Activated CD8-positive, alpha-beta T cell treated with anti-CD3 and anti-CD28 coated beads for 36 hours (primary cell): ENCODE results near the gene MCTP2. TPM values are rescaled to one million over a fixed set of nuclear protein-coding genes. Genes with fewer than 3 reads are reported as not detected.
"Not testable (repeated sequence)": the region's sequence is repeated elsewhere in the genome, so short reads cannot be mapped to it uniquely, and the experiment has no call there.

Experiments
- ATAC-seq: fragments of 200-7000 bp; cut with Tn5 transposase; one replicate; pipeline ENCODE4 v1.10.0; 2021; ENCODE audit warnings: mild to moderate bottlenecking, moderate library complexity
- CTCF ChIA-PET: fragments of 350-600 bp; sonication (Branson Sonifier 250); formaldehyde crosslinking; loops from one replicate; lab custom pipeline; 2021; ENCODE audit warnings: antibody characterized with exemption; lab: Charles Lee
- POLR2A ChIA-PET: fragments of 350-600 bp; sonication (Branson Sonifier 250); formaldehyde crosslinking; loops from one replicate; lab custom pipeline; 2021; ENCODE audit warnings: antibody characterized with exemption; lab: Charles Lee
- DNase-seq: peaks from one replicate; pipeline ENCODE4 v3.0.0-alpha.2; 2020
- H3K27ac Mint-ChIP-seq: one replicate; pipeline ENCODE4 v1.8.0; 2021; ENCODE audit warnings: mild to moderate bottlenecking, mixed read lengths
- H3K27me3 Mint-ChIP-seq: one replicate; pipeline ENCODE4 v1.8.0; 2021; ENCODE audit warnings: mixed read lengths
- H3K36me3 Mint-ChIP-seq: one replicate; pipeline ENCODE4 v1.8.0; 2021; ENCODE audit warnings: low read depth, mixed read lengths
- H3K4me1 Mint-ChIP-seq: one replicate; pipeline ENCODE4 v1.8.0; 2021; ENCODE audit warnings: low read depth, mixed read lengths
- H3K4me3 Mint-ChIP-seq: one replicate; pipeline ENCODE4 v1.8.0; 2021; ENCODE audit warnings: mild to moderate bottlenecking, moderate library complexity, mixed read lengths
- H3K9me3 Mint-ChIP-seq: one replicate; pipeline ENCODE4 v1.8.0; 2021; ENCODE audit warnings: mixed read lengths
- intact Hi-C: fragments of 100-400 bp; cut with micrococcal nuclease; formaldehyde crosslinking; loops from one replicate; pipeline ENCODE4 v1.10.0; 2022
- total RNA-seq, 2 experiments: library from RNA; stranded (reverse); gene quantifications; one replicate each; pipeline ENCODE4 v1.2.3, GENCODE V29; 2021
- TF ChIP-seq, protein P1 (sequence below): fragments of 200-600 bp; IDR thresholded peaks from one replicate; pipeline ENCODE4 v1.8.0; 2022; ENCODE audit warnings: antibody characterized with exemption, mild to moderate bottlenecking

Gene MCTP2
- total RNA-seq, 2 experiments from 2014 or later = 16.2 to 18.3 TPM

DNA sequence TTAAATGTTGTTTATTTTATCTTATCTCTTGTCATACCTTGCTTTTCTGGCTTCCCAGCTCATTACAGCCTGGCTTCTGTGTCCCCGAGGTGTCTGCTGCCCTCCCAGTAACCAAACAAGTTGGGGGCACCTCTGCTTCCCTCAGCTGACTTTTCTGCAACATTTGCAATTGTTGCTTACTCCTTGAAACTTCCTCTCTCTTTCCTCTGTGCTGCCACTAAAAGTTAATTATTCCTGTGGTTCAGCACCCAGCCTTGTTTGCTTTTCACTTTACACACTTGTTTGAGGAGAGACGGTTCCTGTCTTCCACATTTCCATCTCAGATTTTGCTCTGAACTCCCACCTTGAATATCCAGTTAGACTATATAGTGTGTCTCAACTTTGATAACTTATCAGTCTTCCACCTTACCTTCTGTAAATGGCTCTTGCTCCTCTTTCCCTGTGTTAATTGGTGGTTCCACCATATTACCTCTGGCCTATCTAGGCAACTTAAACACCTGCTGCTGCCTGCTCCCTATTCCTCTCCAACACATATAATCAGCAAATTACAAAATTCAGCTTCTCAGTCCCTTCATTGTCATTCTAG lies 21.6 kb downstream of the MCTP2 start:
- Mint-ChIP-seq H3K9me3 (peaks cover 3% of the 10 kb centered on the region), H3K27me3 (no peaks in the 10 kb centered on the region), H3K4me1 (peaks cover 45% of the 10 kb centered on the region), H3K36me3 (peaks cover 20% of the 10 kb centered on the region), H3K27ac (no peak overlapping the region), H3K4me3 (no peak overlapping the region)
- DNase-seq (no peak), ATAC-seq (no peak)
- TF ChIP-seq, protein P1, sequence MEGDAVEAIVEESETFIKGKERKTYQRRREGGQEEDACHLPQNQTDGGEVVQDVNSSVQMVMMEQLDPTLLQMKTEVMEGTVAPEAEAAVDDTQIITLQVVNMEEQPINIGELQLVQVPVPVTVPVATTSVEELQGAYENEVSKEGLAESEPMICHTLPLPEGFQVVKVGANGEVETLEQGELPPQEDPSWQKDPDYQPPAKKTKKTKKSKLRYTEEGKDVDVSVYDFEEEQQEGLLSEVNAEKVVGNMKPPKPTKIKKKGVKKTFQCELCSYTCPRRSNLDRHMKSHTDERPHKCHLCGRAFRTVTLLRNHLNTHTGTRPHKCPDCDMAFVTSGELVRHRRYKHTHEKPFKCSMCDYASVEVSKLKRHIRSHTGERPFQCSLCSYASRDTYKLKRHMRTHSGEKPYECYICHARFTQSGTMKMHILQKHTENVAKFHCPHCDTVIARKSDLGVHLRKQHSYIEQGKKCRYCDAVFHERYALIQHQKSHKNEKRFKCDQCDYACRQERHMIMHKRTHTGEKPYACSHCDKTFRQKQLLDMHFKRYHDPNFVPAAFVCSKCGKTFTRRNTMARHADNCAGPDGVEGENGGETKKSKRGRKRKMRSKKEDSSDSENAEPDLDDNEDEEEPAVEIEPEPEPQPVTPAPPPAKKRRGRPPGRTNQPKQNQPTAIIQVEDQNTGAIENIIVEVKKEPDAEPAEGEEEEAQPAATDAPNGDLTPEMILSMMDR = no peak
- CTCF ChIA-PET = interaction anchor here (0.8 to 1.6 kb wide), 4 partner anchors 15 to 71 kb away, joined by 3 to 6 read pairs (median 4); no protein-coding TSS in a partner anchor
- intact Hi-C loops = no loop called here
- POLR2A ChIA-PET = interaction anchor here (1.2 to 1.6 kb wide), 3 partner anchors 15 to 54 kb away, joined by 3 to 4 read pairs (median 4); no protein-coding TSS in a partner anchor

DNA sequence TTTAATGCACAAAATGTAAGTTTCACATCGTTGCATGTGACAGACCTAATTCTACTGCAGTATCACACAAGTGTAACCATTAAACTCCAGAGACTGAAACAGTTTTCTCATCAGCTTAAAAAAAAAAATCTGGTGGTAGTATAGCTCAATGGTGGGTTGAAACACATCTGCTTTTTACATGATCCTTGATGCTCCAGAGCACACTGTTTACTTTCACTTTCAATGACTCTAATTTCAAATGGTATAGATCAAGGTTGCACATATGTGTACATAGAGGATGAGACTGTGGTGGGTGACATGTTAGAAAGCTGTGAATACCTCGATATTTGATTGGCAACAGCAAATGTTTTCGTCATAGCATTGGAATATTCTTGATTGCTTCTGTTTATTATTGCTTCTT lies 22.4 kb downstream of the MCTP2 start:
- intact Hi-C loops = no loop called here
- peaks cover 3% of the 10 kb centered on the region for H3K9me3 Mint-ChIP-seq
- peaks cover 48% of the 10 kb centered on the region for H3K4me1 Mint-ChIP-seq
- ATAC-seq (peak; percentile 79), DNase-seq (no peak)
- CTCF ChIA-PET = interaction anchor here (0.8 to 1.6 kb wide), 4 partner anchors 12 to 70 kb away, joined by 3 to 6 read pairs (median 4); no protein-coding TSS in a partner anchor
- TF ChIP-seq, protein P1 = no peak
- H3K4me3 Mint-ChIP-seq = no peak overlapping the region
- no peaks in the 10 kb centered on the region for H3K27me3 Mint-ChIP-seq
- peaks cover 20% of the 10 kb centered on the region for H3K36me3 Mint-ChIP-seq
- H3K27ac Mint-ChIP-seq = no peak overlapping the region
- POLR2A ChIA-PET = interaction anchor here (1.1 to 1.6 kb wide), 4 partner anchors 16 to 53 kb away, joined by 3 to 4 read pairs (median 4); no protein-coding TSS in a partner anchor

GRCh38 chr15:94255540-94255939 lies 24.2 kb downstream of the MCTP2 start:
- H3K36me3 Mint-ChIP-seq = peaks cover 16% of the 10 kb centered on the region
- no peaks in the 10 kb centered on the region for H3K27me3 Mint-ChIP-seq
- peaks cover 56% of the 10 kb centered on the region for H3K4me1 Mint-ChIP-seq
- no peak overlapping the region for H3K27ac Mint-ChIP-seq
- H3K9me3 Mint-ChIP-seq = peaks cover 3% of the 10 kb centered on the region
- DNase-seq = no peak
- ATAC-seq = no peak
- intact Hi-C loops = no loop called here
- ChIA-PET POLR2A (no interaction called here), CTCF (interaction anchor here (1.4 kb wide), 1 partner anchor 91 kb away, joined by 5 read pairs; no protein-coding TSS in a partner anchor)
- TF ChIP-seq, protein P1 = no peak
- no peak overlapping the region for H3K4me3 Mint-ChIP-seq

DNA sequence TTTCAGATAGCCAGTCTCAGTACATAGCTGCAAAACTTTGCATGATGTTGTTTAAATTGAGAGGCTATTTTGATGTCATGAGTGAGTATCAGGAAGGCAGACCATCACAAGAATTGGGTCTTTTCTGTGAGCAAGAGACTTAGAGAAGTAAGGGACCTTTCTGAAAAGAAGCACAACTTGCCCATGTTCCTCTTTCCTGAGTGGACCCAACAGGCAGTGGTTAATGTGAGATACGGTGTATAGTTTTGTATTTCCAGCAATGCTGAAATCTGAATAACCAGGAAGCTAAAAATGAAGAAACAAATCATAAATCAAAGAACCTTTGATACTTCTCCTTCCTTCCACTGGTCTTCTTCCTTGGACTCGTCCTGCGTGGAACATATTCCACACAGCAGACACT lies 25.1 kb downstream of the MCTP2 start:
- ATAC-seq = no peak
- Mint-ChIP-seq H3K4me1 (peaks cover 60% of the 10 kb centered on the region), H3K36me3 (peaks cover 15% of the 10 kb centered on the region), H3K9me3 (peaks cover 3% of the 10 kb centered on the region), H3K27ac (no peak overlapping the region), H3K4me3 (no peak overlapping the region), H3K27me3 (no peaks in the 10 kb centered on the region)
- DNase-seq = no peak
- ChIA-PET POLR2A (no interaction called here), CTCF (no interaction called here)
- TF ChIP-seq, protein P1 = no peak
- intact Hi-C loops = no loop called here

GRCh38 chr15:94257776-94258175 lies 26.4 kb downstream of the MCTP2 start:
- CTCF ChIA-PET, H3K9me3 Mint-ChIP-seq, H3K4me3 Mint-ChIP-seq, DNase-seq, ATAC-seq, H3K27ac Mint-ChIP-seq, POLR2A ChIA-PET, intact Hi-C loops, H3K36me3 Mint-ChIP-seq, H3K27me3 Mint-ChIP-seq: not testable (repeated sequence)
- peaks cover 47% of the 10 kb centered on the region for H3K4me1 Mint-ChIP-seq
